GM12872 (cell line): ENCODE data around the gene TAF1D.

Source experiments
- TF ChIP-seq, protein P1 (sequence below): IDR thresholded peaks from 3 replicates; pipeline ENCODE4 v1.5.1; 2011; ENCODE audit warnings: low read depth, mild to moderate bottlenecking, low read length, moderate library complexity; ENCODE audit not compliant: insufficient read depth

TAF1D gene

GRCh38 chr11:93718057-93718563, 23.2 kb downstream of the TAF1D start:
- TF ChIP-seq, protein P1, sequence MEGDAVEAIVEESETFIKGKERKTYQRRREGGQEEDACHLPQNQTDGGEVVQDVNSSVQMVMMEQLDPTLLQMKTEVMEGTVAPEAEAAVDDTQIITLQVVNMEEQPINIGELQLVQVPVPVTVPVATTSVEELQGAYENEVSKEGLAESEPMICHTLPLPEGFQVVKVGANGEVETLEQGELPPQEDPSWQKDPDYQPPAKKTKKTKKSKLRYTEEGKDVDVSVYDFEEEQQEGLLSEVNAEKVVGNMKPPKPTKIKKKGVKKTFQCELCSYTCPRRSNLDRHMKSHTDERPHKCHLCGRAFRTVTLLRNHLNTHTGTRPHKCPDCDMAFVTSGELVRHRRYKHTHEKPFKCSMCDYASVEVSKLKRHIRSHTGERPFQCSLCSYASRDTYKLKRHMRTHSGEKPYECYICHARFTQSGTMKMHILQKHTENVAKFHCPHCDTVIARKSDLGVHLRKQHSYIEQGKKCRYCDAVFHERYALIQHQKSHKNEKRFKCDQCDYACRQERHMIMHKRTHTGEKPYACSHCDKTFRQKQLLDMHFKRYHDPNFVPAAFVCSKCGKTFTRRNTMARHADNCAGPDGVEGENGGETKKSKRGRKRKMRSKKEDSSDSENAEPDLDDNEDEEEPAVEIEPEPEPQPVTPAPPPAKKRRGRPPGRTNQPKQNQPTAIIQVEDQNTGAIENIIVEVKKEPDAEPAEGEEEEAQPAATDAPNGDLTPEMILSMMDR, result no peak

GRCh38 chr11:93717501-93717900, 23.8 kb downstream of the TAF1D start:
- TF ChIP-seq, protein P1, result no peak

- TF ChIP-seq, protein P1, result no peak
Measured at GRCh38 chr11:93715797-93716396, 25.4 kb downstream of the TAF1D start.

DNA sequence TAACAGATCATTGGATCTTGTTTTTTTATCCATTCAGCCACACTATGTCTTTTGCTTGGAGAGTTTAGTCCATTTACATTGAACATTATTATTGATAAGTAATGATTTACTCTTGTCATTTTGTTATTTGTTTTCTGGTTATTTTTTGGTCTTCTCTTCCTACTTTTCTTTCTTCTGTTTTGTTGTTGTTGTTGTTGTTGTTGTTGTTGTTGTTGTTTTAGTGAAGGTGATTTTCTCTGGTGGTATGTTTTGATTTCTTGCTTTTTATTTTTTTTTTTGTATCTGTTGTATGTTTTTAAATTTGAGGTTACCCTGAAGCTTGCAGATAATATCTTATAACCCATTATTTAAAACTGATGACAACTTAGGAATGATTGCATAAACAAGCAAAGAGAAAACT, 28.6 kb downstream of the TAF1D start:
- TF ChIP-seq, protein P1, result no peak

- TF ChIP-seq, protein P1, result no peak
Measured at GRCh38 chr11:93710239-93710638, 31.1 kb downstream of the TAF1D start.

DNA sequence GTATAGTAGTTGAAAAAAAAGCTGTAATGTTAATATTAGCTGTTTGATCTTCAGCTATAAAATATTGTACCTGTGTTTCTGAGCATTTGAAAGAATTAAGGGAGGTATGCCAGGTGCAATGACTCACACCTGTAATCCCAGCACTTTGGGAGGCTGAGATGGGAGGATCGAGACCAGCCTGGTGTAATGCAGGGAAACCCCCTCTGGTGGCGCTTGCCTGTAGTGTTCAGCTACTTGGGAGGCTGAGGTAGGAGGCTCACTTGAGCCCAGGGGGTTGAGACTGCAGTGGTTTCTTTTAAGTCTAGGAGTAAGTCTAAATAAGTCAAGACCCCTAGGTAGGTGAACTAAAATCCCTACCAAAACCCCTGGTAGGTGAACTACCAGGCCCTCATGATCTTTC, 37.1 kb downstream of the TAF1D start:
- TF ChIP-seq, protein P1, result peak; percentile 29; the same call in 1 of the 3 replicates

DNA sequence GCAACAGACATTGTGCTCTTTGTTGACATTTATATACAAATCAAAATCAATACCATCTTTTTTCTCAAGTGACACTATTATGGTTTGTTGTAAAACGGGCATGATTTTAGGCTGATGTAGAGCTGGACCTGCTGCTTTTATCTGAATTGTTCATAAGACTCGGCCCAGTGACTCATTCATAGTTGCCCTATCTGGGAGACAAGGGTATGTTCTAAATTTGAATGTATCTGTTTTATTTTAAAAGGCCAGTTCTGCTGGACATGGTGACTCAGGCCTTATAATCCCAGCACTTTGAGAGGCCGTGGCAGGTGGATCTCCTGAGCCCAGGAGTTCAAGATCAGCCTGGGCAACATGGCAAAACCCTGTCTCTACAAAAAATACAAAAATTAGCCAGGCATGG, 40.5 kb downstream of the TAF1D start:
- TF ChIP-seq, protein P1, result no peak
